Chondrocyte (in vitro differentiated cells): ENCODE measurements around the gene UNC5B. TPM values are rescaled to one million over a fixed set of nuclear protein-coding genes. Genes with fewer than 3 reads are reported as not detected.

Source experiments
- DNase-seq: peaks from one replicate; pipeline ENCODE4 v3.0.0; 2021; ENCODE audit warnings: mixed read lengths, low spot score
- H3K27ac Mint-ChIP-seq: one replicate; pipeline ENCODE4 v1.8.0; 2021; ENCODE audit warnings: mild to moderate bottlenecking, moderate library complexity, mixed read lengths; ENCODE audit not compliant: unreplicated experiment
- H3K27me3 Mint-ChIP-seq: 2 replicates; pipeline ENCODE4 v1.8.0; 2021; ENCODE audit warnings: low read depth, mixed read lengths
- H3K36me3 Mint-ChIP-seq: 2 replicates; pipeline ENCODE4 v1.8.0; 2021; ENCODE audit warnings: low read depth, mixed read lengths
- H3K4me1 Mint-ChIP-seq: 2 replicates; pipeline ENCODE4 v1.8.0; 2021; ENCODE audit warnings: low read depth, mild to moderate bottlenecking, mixed read lengths
- H3K4me3 Mint-ChIP-seq: one replicate; pipeline ENCODE4 v1.8.0; 2021; ENCODE audit warnings: mild to moderate bottlenecking, moderate library complexity, mixed read lengths; ENCODE audit not compliant: unreplicated experiment
- H3K9me3 Mint-ChIP-seq: 2 replicates; pipeline ENCODE4 v1.8.0; 2021; ENCODE audit warnings: low read depth, mixed read lengths
- CTCF ChIP-seq: fragments of 200-600 bp; sonication (generic); IDR thresholded peaks from 2 replicates; pipeline ENCODE4 v1.5.0; 2021; ENCODE audit warnings: antibody characterized with exemption, mild to moderate bottlenecking, moderate library complexity
- total RNA-seq: library from RNA; stranded (reverse); gene quantifications from 3 replicates; pipeline ENCODE4 v1.2.1, GENCODE V29; 2021

The UNC5B gene
- total RNA-seq, 1 donor from 2014 or later: 57.9 TPM

GRCh38 chr10:71348850-71349249 is 136.5 kb downstream of the UNC5B start:
- TF ChIP-seq CTCF: no peak
- H3K9me3 Mint-ChIP-seq: no peaks in the 10 kb centered on the region

GRCh38 chr10:71349406-71349805 is 137.0 kb downstream of the UNC5B start:
- Mint-ChIP-seq H3K27me3 (peaks cover 7% of the 10 kb centered on the region), H3K9me3 (no peaks in the 10 kb centered on the region), H3K36me3 (no peaks in the 10 kb centered on the region), H3K4me1 (peaks cover 4% of the 10 kb centered on the region), H3K27ac (no peak overlapping the region), H3K4me3 (no peak overlapping the region)
- no peak for TF ChIP-seq CTCF
- DNase-seq: no peak

More at GRCh38 chr10:71348850-71349249, 136.5 kb downstream of the UNC5B start:
- H3K27me3 Mint-ChIP-seq: peaks cover 7% of the 10 kb centered on the region
- DNase-seq: no peak
- H3K27ac Mint-ChIP-seq: no peak overlapping the region
- H3K36me3 Mint-ChIP-seq: no peaks in the 10 kb centered on the region
- H3K4me1 Mint-ChIP-seq: peaks cover 4% of the 10 kb centered on the region
- no peak overlapping the region for H3K4me3 Mint-ChIP-seq

- no peak for DNase-seq
- no peak overlapping the region for H3K27ac Mint-ChIP-seq
- TF ChIP-seq CTCF: no peak
- H3K9me3 Mint-ChIP-seq: no peaks in the 10 kb centered on the region
- peaks cover 2% of the 10 kb centered on the region for H3K27me3 Mint-ChIP-seq
- H3K4me1 Mint-ChIP-seq: peaks cover 12% of the 10 kb centered on the region
- no peak overlapping the region for H3K4me3 Mint-ChIP-seq
- H3K36me3 Mint-ChIP-seq: no peaks in the 10 kb centered on the region
Observed at GRCh38 chr10:71351087-71351486, 138.7 kb downstream of the UNC5B start.

GRCh38 chr10:71351628-71352319 is 139.4 kb downstream of the UNC5B start:
- Mint-ChIP-seq H3K27me3 (peaks cover 2% of the 10 kb centered on the region), H3K36me3 (no peaks in the 10 kb centered on the region), H3K4me1 (peaks cover 14% of the 10 kb centered on the region), H3K27ac (no peak overlapping the region), H3K9me3 (no peaks in the 10 kb centered on the region), H3K4me3 (no peak overlapping the region)
- DNase-seq: no peak
- no peak for TF ChIP-seq CTCF

Other genes with a start within 250 kb of the UNC5B start
- gene SLC29A3, start 106.7 kb downstream of the UNC5B start, total RNA-seq: 2.4 to 3.8 TPM (median 2.7 TPM) in 3 replicates
- not detected in 3 replicates for gene CDH23, start 184.3 kb downstream of the UNC5B start, total RNA-seq